NOMO-1 treated with DMSO at 0.1 percent for 48 hours (cell line): ENCODE results near the gene C15orf39.
"Not testable (repeated sequence)": the region's sequence is repeated elsewhere in the genome, so short reads cannot be mapped to it uniquely, and the experiment has no call there.

Experiments used
- DNase-seq: peaks from one replicate; lab custom pipeline; 2025; ENCODE audit not compliant: unreplicated experiment; lab: John Stamatoyannopoulos, UW

C15orf39 gene

DNA sequence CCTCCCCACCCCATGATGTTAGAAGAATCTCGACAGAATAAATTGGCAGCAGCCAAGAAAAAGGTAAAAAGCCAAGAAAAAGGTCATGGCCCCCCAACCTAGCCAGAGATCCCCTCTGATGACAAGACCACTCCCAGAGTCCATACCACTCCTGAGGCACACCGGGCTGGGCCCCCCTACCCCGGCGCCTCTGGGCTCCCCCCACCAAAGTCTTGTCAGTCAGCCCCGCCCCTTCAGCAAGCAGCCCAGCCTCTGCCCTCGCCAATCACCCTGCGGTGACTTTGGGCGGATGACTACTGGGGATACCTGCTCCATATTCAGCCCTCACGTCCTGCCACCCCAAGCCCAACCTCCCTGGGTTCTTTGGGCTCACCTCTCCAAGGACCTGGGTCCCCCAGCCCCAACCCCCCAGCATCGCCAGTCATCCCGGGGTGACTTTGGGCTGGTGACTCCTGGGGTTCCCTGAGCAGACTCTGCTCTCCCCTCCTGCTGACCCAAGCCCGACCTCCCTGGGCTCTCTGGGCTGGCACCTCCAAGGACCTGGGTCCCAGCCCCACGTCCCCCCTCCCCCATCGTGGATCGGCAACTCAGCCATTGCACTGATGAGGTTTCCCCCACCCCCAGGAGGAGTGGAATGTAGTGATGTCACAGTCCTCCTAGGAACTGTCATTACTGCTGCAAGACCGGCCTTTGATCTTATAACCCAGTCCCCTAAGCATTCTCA is 57.1 kb downstream of the C15orf39 start:
- not testable (repeated sequence) for DNase-seq

DNA sequence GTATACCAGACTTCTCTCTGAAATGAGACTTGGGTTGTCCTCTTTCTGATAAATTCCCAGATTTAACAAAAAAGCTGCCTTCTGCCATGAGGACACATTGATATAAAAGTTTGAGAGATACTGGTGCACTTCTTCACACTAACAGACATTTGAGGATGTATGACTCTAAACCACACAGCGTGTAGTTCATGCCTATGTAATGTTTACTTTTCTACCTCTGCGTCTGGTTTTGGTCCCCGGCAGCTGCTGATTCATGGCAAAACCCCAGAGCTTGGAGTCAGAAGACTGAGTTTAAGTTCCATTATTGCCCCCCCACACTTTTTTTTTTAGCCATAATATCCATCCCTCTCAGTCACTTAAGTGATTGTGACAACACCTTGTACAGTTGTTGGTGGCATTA is 58.2 kb downstream of the C15orf39 start:
- not testable (repeated sequence) for DNase-seq
